NCI-H146 treated with DMSO at 0.1 percent for 48 hours (cell line): Measurements from ENCODE around the gene DVL2.

ENCODE experiments used
- DNase-seq: peaks from one replicate; lab custom pipeline; 2025; ENCODE audit not compliant: unreplicated experiment; lab: John Stamatoyannopoulos, UW

The DVL2 gene

DNA sequence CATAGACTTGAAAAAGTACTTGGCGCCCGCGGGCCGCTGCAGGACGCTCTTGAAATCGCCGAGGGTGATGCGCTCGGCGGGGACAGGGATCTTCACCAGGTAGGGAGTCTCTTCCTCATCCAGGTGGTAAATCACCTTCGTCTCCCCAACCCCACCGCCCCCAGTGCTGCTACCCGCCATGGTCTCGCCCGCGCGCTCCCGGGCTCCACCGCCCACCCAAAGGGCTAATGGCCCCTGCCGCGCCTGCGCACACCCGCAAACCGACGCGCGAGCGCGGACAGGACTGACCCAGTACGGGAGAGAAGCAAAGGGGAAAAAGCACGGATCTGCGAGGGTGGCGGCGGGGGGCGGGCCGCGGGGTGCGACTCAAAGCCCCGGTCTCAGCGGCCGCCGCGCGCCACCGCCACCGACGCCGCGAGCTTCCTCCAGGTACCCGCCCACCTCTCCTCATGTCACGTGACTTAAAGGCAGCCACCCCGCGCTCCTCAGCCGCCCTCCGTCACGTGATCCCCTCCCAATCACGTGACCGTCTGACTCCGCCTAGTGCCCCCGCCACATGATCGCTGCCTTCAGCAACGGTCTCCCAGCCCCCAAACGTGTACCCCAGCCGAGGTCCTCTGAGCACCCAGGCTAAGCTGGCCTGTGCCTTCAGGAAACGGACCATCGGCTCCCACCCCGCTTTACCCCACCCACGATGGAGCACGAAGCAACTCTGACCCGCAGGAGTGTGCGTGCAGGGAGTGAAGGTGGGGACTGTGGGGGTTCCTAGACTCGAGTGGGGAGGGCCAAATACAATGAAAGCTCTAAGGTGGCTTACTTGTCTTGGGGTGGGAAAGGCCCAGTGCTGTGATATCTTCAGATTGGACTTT is at the start of gene DVL2:
TSS of gene DVL2 (minus strand) at position 435 of the 869 bp plus-strand sequence. CDS start at position 180, 255 bp downstream.
- peak; percentile 91 for DNase-seq

DNA sequence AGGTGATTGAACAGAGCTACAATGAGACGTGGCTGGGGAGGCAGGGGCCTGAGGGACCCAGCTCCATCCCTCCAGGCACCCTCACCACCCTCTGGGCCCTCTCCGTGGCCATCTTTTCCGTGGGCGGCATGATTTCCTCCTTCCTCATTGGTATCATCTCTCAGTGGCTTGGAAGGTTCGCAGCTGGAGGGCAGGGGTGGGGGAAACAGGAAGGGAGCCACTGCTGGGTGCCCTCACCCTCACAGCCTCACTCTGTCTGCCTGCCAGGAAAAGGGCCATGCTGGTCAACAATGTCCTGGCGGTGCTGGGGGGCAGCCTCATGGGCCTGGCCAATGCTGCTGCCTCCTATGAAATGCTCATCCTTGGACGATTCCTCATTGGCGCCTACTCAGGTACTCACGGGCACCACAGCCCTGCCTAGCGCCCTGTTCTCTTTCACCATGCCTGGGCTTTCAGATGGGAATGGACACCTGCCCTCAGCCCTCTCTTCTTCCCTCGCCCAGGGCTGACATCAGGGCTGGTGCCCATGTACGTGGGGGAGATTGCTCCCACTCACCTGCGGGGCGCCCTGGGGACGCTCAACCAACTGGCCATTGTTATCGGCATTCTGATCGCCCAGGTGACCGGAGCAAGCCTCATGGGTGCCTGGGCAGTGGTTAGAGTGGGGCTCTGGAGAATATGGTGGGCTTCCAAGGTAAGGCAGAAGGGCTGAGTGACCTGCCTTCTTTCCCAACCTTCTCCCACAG is 49.3 kb upstream of the DVL2 start:
- no peak for DNase-seq

DNA sequence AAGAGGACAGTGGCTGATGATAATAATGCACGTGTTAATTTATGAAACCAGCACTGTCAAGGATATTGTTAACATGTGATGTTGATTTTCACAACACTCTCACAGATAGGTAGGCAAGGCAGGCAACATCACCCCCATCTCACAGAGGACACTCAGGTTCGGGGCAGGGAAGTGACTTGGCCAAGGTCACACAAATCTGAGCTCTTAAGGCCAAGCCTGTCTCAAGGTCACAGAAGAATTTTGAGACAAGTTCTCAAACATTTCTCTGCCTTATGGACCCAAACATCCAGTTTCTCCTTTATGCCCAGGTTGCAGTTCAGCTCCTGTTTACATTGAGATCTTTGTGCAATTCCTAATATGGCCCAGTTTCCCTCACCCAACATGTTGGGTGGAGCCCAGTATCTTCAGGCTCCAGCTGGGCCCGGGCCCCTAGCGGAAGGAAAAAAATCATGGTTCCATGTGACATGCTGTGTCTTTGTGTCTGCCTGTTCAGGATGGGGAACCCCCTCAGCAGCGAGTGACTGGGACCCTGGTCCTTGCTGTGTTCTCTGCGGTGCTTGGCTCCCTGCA is 48.5 kb upstream of the DVL2 start:
- no peak for DNase-seq

DNA sequence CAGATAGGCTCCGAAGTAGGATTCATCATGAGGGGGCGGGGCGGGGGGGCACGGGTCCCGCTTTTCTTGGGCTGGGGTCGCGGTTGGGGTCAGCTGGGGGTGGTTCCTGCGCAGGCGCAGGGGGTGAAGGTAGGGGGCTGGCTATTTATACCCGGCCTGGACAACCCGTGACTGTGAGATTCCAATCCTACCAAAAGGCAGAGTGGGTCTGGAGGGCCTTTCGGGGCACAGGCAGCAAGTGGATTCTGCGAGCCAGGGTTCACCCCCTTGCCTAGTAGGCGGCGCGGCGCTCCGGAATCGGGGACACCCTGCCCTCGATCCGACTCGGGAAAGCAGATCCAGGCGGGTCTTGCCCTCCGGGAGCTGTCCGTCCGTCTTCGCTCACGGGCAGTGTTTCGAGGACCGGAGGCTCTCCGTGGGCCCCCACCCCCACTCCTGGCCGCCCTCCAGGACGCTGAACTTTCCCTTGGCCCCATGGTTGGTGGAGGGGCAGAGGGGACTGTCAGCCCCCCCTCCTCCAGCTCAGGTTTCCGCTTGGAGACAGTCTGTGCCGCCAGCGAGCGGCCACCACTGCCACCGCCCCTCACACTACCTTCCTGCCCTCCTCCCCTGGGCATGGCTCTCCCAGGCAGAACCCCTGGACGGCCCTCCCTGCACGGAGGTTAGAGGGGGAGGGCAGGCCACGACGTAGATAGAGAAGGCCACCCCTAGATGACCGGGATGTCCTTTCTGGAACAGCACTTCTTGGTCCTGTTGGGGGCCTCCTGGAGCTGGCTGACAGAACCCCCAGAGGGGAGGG is 47.8 kb upstream of the DVL2 start:
- no peak for DNase-seq

DNA sequence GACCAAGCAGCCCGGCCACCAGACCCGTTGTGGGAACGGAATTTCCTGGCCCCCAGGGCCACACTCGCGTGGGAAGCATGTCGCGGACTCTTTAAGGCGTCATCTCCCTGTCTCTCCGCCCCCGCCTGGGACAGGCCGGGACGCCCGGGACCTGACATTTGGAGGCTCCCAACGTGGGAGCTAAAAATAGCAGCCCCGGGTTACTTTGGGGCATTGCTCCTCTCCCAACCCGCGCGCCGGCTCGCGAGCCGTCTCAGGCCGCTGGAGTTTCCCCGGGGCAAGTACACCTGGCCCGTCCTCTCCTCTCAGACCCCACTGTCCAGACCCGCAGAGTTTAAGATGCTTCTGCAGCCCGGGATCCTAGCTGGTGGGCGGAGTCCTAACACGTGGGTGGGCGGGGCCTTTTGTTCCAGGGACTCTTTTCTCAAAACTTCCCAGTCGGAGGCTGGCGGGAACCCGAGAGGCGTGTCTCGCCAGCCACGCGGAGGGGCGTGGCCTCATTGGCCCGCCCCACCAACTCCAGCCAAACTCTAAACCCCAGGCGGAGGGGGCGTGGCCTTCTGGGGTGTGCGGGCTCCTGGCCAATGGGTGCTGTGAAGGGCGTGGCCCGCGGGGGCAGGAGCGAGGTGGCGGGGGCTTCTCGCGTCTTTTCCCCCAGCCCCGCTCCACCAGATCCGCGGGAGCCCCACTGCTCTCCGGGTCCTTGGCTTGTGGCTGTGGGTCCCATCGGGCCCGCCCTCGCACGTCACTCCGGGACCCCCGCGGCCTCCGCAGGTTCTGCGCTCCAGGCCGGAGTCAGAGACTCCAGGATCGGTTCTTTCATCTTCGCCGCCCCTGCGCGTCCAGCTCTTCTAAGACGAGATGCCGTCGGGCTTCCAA is 47.0 kb upstream of the DVL2 start, which contains the start of gene SLC2A4:
TSS of gene SLC2A4 (plus strand) at position 645 of the 879 bp plus-strand sequence. CDS start at position 862, 217 bp downstream.
- peak; percentile 43 for DNase-seq

DNA sequence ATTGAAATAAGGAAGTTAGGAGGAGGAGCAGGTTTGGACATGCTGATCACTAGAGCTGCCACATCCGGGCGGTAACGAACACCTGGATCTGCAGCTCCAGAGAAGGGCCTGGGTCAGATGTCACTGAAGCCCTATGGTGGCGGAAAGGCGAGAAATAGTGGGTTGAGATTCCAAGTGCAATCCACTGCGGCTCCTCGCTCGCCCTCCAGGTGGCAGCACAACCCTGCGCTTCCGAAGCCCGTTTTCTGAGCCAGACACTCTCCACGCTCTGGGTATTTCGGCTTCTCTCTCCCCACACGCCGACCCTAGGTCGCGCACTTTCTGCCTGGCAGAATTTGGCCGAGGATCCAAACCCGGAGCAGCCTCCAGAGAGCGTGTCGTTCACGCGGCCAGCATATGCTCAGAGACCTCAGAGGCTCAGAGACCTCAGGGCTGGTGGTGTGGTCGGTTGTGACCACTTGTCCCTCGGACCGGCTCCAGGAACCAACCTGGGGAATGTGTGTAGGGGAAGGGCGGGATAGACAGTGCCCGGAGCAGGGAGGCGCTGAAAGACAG is 46.3 kb upstream of the DVL2 start:
- peak; percentile 78 for DNase-seq

DNA sequence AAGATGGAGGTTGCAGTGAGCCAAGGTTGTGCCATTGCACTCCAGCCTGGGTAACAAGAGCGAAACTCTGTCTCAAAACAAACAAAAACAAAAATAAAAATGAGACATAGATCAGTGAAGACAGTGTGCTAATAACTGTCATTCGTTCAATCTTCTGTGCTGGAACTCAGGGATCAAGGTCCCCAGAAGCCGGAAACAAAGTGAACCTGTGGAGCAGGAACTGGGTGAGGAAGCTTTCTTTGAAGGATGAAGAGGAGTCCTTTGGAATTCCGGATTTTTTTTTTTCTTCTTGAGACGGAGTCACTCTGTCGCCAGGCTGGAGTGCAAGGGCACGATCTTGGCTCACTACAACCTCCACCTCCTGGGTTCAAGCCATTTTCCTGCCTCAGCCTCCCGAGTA is 45.1 kb upstream of the DVL2 start:
- DNase-seq, result no peak

DNA sequence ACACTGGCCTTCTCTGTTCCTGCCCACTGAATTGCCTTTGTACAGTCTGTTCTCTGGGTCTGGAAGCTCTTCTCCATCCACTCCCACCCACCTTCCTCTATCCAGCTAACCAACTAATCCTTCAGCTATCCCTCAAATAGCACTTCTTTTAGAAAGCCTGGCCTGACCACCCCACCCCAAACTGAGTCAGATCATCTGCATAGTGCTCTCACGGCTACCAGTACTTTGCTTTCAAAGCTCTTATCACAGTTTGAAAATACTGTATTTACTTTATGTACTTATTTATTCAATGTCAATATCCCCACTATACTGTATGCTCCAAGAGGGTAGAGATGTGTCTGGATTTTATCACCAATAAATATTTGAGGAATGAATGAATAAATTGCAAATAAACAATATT is 32.5 kb upstream of the DVL2 start:
- DNase-seq, result no peak

DNA sequence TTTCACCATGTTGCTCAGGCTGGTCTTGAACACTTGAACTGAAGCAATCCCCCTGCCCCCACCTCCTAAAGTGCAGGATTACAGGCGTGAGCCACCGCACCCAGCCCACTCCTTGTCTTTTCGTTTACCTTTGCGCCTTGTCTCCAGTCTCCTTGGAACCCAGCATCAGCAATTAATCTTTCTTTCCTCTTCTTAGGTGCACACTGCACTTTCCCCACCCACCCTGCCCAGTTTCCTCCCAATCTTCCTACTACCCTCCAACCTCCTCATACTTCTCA is 29.4 kb upstream of the DVL2 start:
- DNase-seq, result no peak

DNA sequence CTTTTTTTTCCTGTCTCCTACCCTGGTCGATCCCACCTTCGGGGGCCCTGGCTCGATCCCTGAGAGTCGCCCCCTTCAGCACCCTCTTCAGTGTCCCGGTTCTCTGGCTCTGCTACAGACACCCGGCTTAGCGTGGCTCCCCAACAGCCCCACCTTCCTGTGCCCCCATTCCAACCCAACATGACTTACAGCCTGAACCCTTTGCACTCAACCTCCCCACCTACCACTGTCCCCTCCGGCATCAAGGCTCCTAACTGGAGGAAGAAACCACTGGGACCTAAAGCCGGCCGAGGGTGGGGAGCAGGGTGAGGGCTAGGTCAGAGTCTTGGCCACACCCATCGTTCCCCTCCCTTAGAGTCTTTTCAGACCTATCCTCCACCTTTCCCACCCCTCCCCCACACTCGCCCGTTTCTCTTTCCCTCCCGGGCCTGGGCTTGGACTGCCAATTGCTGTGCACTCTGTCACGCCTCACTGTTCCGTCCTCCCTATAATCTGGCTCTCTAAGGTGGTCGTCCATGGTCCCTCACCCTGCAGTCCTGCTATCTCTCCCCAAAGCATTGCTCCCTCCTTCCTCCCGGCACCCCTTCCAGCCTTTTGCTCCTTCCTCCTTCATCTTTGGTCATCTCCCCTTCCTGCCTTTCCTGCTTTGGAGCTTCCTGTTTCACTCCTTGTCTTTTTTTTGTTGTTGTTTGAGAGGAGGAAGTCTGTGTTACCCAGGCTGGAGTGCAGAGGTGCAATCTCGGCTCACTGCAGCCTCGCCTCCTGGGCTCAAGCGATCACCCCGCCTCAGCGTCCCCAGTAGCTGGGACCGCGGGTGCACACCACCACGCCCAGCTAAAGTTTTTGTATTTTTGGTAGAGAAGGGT is 28.9 kb upstream of the DVL2 start:
- peak; percentile 19 for DNase-seq

DNA sequence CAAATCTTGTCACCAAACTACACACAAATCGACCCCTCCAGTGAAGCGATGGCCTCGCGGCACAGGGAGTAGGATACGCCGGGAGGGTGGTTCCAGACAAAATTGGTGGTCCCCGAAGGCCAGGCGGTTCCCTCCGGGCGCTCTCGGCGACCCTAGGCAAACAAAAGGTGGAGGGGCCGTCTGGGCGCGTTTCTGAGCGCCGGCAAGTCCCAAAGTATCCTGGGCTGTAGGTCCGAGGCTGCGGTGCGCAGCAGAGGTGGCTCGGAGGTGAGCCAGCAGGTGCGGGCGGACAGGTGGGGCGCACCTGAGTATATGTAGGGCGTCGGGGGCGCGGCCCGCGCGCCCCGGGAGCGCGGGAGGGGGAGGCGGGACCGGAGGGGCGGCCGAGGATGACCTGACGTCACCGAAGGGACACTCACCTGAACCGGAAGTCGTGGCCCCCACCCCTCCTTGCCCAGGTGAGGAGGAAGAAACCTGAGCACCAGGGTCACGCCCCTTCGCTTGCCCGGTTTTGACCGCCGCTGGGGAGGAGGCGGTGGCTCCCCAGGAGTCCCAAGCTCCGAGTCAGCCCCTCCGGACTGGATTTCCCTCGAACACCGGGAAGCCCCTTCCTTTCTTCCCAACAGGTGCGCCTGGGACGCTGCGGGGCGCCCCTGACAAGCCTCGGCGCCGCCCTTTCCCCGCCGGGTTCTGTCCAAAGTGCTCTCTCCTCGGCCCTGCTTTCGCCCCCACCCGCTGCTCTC is 28.0 kb upstream of the DVL2 start, which contains the start of gene CLDN7:
TSS of gene CLDN7 (minus strand) at position 287 of the 743 bp plus-strand sequence. CDS start 435 bp downstream, outside the sequence.
- peak; percentile 63 for DNase-seq

DNA sequence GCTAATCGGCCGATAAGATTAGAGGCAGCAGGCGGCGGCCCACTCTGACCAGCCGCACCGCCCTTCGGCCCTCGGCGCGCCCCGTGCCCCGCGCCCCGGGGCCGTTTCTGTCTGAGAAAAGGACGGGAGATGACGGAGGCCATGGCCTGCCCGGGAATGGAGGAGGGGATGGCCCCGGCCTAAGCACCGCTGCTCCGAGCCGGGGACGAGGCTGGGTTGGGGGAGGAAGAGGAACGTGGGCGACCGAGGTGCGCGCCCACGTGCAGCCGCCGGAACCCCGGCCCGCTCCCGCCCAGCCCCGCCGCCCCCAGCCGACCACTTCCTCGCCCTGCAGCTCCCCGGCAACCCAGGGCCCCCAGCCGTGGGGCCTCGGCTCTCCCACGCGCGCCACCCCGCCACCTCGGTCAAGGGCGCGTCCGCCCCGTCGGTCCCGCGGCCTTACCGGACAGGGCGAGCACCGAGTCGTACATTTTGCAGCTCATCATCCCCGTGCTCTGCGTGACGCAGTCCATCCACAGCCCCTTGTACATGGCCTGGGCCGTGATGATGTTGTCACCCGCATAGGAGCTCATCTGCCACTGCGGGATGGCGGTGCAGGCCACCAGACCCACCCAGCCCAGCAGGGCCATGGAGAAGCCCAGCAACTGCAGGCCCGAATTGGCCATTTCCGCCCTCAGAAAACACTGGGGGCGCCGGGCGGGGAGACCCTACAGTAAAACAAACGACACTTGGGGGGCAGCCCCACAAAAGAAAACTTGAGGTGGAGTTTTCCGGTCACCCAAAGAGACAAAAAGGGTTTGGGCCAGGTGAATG is 27.3 kb upstream of the DVL2 start:
- DNase-seq, result no peak

DNA sequence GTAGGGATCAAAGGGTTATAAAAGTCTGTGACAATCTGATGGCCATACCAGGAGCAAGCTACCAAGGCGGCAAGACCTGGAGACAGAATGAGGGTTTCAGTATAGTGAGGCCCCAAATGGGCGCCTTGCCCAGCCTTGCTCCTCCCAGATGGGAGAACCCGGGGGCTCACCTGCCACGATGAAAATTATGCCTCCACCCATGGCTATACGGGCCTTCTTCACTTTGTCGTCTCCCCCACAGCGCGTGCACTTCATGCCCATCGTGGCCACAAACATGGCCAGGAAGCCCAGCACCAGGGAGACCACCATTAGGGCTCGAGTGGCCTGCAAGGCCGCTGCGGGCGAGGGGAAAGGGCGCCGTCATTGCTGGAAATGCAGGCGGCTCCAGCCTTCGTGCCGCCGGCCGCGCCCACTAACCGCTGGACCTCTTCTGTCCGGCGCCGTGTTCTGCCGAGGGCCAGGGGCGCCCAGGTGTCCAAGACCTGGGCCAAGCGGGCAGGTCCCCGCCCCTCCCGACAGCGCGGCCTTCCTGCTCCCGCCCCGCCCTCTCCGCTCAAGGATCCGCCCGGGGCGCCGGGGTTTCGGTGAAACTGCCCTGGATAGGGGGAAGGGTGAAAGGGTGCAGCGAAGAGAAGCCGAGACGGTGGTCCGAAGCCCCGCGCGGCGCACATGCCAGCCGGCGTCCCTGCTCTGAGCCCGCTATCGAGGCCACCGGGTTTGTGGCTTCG is 26.5 kb upstream of the DVL2 start:
- DNase-seq, result peak; percentile 36

DNA sequence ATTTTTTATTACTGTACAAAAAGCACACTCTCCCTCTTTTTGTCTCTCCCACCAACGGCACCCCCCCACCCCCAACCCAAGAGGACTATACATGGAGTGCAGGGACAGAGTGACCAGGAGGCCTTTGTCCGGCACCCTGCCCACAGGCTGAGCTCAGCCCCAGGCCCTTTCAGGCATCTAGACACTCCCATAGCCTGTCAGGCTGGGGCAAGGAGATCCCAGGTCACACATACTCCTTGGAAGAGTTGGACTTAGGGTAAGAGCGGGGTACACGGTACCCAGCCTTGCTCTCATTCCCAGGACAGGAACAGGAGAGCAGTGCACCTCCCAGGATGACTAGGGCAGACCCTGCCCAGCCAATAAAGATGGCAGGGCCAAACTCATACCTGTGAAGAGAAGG is 25.8 kb upstream of the DVL2 start:
- DNase-seq, result no peak

DNA sequence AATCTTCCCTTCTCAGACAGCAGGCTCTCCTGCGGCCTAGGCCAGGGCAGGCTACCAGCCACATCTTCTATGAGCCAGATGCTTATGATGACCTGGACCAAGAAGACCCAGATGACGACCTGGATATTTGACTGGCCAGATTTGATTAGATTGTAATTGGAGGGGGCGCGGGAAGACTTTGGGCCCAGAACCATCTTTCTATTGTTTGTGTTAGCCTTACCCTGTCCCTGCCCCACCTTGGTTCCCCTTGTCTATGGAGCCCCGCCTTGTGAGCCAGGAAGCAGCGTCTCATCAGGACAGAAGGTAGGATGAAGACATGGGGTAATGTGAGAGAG is 25.2 kb upstream of the DVL2 start:
- no peak for DNase-seq

DNA sequence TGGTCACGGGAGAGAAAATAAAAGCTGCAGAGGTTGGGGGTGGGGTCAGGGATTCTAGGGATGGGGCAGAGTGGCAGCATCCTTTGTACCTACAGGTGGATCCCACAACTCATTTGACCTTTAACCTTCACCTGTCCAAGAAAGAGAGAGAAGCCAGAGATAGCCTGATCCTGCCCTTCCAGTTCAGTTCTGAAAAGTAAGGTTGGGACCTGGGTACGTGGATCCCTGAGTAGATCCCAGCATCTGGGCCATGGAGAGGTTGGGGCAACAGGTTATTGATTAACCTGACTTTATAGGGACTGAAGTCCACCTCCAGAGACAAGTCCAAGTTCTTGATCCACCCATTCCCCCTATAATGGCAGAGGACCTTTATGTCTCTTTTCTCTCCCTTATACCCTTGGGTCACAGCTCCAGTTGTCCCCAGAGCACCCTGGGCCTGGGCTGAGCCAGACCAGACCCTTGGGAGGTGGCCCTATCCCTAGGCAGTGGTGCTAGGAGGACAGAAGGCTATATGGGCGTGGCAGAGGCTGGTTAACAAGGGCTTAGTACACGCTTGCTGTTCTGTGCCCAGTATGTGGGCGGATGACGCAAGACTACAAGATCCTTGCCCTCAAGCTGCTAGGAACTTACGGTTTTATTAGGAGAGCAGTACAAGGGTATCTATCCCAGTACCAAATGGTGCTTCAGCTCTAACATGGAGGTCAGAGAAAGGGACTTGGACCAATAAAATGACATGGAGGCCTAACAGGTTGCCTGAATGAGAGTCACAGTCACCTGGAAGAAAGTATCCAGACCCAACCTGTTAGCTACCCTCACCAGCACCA is 24.6 kb upstream of the DVL2 start:
- no peak for DNase-seq
